Measurements from ENCODE around the gene KATNBL1.
"Not testable (repeated sequence)": the region's sequence is repeated elsewhere in the genome, so short reads cannot be mapped to it uniquely, and the experiment has no call there.

Gene KATNBL1

DNA sequence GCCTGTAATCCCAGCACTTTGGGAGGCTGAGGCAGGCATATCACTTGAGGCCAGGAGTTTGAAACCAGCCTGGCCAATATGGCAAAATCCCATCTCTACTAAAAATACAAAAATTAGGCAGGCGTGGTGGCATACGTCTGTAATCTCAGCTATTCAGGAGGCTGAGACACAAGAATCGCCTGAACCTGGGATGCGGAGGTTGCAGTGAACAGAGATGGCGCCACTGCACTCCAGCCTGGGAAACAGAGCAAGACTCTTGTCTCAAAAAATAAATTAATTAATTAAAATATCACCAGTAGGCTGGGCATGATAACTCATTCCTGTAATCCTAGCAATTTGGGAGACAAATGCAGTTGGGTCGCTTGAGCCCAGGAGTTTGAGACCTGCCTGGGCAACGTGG is 16.6 kb downstream of the KATNBL1 start:
- DNase-seq = not testable (repeated sequence)

DNA sequence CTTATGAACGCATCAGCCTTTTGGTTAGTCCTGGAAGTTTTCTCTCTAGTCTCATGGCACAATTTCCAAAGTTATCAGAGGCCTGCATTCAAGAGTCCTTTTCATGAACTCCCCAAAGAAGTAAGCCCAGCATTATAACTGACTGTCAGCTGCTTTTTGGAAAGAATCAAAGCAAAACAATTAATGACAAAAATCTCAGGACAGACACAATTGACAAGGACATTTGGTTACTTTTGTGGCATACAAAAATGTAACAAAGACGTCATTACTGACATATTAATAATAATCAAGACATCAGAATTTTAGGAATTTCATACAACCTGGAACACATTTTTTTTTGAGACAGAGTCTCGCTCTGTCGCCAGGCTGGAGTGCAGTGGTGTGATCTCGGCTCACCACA is 21.2 kb downstream of the KATNBL1 start:
- no peak for DNase-seq

DNA sequence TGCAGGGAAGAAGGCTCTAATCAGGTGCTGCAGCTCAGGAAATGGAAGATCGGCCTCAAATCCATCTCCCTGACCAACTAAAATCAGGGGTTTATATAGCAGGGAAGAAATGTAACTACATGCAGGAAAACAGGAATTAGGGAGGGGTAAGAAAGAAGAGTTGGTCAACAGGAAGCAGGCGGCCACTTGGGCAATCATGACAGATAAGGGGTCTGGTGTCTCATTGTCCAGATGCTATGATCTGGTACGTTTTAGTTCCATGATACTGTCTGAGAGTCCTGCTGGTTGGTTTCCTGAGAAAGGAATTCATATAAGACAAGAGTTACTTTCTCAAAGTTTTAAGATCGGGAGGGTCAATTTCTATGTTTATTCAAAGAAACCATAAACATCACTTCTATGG is 24.2 kb downstream of the KATNBL1 start:
- no peak for DNase-seq

DNA sequence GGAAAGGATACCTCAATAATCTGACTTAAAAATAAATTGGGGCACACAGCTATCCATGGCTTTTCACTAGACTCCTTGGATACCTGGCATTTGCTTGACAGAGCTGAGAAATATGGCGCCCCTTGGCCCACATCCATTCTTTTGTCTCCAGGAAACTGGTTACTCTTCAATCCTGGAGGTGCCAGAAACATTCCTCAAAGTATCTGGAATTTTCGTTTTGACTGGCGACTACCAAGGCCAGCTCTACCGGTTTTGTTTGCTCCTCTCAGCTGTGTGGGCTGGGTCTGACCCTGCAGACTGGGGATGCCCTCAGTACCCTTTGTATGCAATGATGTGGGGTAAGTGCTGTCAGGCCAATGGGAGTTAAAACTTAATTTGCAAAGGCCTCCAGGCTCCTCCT is 27.0 kb downstream of the KATNBL1 start:
- DNase-seq = no peak

DNA sequence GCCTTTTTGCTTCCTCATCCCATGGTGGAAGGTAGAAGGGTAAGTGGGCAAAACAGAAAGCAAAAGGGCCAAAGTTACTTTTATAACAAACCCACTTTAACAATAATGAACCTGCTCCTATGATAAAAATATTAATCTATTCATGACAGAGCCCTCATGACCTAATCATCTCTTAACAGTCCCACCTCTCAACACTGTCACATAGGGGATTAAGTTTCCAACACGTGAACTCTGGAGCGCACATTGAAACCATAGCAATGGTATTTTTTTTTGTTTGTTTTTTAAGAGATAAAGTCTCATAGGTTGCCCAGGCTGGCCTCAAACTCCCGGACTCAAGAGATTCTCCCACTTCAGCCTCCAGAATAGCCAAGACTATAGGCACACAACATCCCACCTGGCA is 30.7 kb downstream of the KATNBL1 start:
- no peak for DNase-seq

DNA sequence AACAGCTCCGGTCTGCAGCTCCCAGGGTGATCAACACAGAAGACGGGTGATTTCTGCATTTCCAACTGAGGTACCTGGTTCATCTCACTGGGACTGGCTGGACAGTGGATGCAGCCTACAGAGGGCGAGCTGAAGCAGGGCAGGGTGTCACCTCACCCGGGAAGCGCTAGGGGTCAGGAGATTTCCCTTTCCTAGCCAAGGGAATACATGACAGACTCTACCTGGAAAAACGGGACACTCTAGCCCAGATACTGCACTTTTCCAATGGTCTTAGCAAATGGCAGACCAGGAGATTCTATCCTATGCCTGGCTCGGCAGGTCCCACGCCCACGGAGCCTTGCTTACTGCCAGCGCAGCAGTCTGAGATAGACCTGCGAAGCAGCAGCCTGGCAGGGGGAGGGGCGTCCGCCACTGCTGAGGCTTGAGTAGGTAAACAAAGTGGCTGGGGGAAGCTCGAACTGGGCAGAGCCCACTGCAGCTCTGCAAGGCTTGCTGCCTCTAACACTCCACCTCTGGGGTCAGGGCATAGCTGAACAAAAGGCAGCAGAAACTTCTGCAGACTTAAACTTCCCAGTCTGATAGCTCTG is 43.8 kb downstream of the KATNBL1 start:
- DNase-seq = not testable (repeated sequence)

DNA sequence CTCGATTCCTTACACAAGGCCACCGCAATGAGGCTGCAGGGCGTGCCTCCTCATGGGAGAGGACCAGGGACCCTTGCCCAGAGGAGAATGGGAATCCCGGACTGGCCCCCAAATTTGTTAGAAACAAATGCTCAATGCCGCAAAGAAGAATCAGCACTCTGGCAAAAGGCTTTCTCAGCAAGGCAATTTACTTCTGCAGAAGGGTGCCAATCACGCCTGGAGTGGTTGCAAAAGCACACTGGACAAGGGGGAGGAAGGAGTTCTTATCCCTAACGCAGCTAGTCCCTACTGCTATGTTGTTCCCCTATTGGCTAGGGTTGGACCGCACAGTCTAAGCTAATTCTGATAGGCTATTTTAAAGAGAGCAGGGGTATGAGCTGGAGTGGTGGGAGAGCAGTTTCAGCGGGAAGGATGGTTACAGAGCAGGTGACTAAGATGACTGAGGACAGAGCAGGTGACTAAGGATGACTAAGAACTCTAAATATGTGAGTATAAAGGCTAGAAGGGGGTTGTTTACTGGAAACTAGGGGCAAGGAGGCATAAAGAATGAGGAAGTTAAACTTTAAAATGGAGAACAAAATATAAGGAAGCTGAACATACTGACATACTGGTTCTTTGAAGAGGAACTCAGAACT is 48.5 kb downstream of the KATNBL1 start:
- DNase-seq = no peak

DNA sequence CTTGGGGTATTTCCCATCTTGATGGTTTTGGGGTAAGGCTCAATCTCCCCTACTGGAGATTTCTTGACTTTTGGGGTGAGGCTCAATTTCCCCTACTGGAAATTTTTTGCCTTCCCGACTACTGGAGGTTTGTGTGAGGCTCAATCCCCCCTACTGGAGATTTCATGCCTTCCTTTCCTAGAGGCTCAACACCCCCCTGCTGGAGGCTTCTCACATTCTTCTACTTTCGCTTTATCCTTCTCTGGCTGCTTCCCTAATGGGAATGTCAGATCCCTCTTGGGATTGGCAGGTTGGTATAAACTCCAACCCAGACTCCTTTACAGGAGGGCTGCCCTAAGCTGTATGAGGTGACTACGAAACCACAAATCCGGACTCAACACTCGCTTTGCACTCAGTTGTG is 49.2 kb downstream of the KATNBL1 start:
- DNase-seq = no peak

DNA sequence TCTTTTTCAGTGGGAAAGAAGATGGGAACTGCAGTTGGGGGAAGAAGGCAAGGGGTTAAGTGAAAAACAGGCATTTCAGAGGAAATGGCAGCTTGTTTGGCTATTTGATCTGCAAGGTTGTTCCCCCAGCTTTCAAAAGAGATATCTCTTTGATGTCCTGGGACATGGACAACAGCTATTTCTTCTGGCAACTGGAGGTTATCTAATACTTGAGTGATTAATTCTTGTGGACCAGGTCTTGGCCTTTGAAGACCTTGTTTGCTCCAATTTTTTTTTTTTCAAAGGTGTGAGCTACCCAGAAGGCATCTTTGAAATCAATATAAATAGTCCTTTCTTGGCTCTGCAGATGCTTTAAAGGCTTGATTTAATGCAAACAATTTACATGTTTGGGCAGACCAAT is 51.5 kb downstream of the KATNBL1 start:
- no peak for DNase-seq

DNA sequence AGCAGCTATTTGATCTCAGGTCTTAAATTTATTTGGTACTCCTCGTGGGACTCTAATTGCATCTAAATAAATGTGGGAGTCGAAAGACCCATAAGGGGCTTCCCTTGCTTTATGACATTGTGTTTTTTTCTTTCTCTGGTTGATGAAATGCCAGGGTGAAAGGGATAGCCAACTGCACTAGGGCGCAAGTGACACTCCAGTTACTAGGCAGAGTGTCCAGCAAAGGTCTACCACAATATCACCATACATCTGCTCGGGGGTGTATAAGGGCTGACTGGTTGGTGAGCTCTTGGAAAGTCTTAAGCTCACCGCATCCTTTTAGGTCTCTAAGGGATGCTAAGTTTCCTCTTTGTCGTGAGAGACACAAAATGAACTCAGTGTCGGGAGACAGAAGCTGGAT is 54.0 kb downstream of the KATNBL1 start:
- DNase-seq = no peak

DNA sequence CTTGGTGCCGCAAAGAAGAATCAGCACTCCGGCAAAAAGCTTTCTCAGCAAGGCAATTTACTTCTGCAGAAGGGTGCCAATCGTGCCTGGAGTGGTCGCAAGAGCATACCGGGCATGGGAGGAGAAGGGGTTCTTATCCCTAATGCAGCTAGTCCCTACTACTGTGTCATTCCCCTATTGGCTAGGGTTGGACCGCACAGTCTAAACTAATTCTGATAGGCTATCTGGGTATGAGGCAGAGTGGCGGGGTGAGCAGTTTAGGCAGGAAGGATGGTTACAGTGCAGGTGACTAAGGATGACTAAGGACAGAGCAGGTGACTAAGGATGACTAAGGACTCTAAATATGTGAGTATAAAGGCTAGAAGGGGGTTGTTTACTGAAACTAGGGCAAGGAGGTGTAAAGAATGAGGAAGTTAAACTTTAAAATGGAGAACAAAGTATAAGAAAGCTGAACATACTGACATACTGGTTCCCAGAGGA is 55.1 kb downstream of the KATNBL1 start:
- DNase-seq = no peak

DNA sequence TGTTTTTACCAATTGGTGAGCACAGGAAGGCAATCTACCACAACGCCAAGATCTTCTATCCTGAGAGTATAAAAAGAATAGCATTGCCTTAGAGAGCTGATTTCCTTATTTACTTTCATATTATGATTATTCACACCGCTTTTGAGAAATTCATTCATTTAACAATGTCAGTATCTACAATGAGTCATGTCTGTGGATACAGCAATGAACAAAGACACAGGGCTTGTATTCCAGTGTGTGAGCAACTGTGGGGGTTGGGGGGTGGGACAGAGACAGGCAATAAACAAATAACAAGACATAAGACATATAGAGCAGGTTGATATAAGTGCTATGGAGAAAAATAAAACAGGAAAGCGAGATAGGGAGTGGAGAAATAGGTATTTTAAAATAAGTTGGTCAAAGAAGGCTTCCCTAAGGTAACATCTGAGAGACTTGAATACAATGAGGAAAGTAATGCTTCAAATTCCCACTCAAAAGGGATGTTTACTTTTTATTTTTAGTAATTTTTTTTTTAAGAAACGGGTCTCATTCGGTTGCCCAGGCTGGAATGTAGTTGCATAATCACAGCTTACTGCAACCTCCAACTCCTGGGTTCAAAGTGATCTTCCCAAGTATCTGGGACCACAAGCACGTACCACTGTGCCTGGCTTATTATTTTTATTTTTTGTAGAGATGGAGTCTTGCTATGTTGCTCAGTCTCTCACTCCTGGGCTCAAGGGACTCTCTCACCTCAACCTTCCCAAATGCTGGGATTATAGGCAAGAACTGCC is 62.3 kb downstream of the KATNBL1 start:
- no peak for DNase-seq

DNA sequence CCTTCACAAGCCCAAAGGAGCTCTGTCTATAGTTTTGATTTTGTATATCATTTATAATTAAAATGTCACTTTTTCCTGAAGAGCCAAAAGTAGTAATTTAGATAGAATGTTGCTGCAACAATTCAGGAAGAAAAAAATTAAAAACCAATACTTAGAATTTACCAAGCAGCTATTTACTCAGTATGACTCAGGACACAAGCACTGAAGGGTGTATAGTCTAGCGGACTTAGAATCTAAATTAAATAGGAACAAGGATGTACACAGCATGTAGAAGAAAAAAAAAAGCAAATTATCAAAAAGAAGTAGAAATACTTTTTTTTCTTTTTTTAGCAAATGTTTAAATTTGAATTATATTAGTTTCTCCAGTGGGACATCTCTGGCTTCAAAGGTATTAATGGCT is 76.4 kb downstream of the KATNBL1 start:
- DNase-seq = no peak

DNA sequence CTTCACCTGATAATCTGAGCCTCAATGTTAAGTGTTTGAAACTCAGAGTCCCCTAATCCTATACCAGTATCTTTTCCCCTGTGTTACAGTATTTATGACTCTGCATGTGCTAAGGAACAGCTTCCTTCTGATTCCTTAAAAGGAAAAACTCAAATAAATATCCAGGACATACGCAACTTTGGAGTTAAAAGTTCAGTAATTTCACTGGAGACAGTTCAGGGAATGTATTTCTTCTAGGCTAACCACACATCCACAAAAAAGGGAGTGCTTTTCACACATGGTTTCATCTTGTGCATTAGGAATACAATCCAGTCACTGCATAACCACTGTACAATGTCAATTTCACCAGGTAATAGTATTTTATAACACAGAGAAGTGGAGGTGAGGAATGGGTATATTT is 77.0 kb downstream of the KATNBL1 start:
- no peak for DNase-seq

DNA sequence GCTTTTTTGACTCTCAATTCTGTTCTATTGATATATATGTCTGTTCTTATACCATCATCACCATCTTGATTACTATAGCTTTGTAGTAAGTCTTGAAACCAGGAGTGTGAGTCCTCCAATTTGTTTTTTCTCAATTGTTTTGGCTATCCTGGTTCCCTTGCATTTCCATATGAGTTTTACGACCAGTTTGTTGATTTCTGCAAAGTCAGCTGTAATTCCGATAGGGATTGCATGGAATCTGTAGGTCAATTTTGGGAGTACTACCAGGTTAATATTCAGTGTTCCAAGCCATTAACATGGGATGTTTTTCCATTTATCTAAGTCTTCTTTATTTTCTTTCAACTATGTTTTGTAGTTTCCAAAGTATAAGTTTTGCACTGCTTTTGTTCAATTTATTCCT is 81.0 kb downstream of the KATNBL1 start:
- no peak for DNase-seq

DNA sequence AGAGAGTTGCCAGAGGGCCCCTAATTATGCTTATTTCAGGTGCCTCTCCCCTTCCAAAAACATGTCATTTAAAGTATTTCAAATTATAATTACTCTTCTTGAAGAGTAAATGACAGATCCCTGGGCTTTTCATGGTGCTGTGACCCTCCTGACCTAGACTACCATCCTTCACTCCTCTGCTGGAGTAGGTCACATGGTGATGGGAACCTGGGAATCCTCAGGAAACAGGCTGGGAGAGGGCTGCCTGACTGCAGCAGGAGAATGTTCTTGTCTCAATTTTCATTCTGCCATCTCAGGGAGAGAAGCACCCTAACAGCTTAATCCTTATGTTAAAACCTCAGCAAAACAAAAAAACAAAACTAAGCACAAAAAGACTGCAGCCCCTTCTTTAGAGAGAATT is 83.4 kb downstream of the KATNBL1 start:
- DNase-seq = no peak

DNA sequence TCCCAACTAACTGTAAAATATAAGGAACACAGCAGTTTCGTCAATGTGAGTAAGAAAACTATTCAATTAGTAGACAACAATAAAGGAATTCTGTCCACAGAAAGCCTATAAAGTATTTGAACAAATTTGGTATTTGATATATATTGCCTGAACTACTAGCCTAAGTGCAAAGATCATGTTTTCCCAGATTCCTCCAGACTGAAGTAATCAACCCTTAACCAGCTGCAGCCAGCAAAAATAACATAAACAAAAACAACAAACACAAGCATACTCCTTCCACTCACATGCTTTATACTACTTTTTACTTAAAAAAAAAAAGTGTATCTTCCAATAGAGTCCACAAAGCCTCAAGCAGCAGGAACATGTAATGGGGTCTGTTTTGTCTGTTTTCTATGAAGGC is 84.0 kb downstream of the KATNBL1 start:
- no peak for DNase-seq

DNA sequence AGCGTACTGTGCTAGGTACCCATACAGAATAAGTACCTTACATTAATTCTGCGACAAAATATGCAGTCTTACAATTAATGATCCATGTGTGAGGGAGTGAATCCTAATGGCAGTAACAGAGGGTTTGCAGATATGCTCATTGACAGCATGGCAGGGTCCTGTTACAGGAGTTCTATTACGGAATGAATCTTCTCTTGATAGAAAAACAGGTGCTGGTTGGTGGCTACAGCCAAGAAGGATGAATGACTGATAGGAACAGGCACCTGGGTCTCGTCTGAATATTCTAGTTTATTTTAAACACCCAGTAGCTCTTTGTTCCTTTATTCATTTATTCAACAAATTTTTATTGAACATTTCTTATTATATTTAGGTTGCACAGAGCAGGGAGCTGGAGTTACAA is 85.2 kb downstream of the KATNBL1 start:
- DNase-seq = no peak

DNA sequence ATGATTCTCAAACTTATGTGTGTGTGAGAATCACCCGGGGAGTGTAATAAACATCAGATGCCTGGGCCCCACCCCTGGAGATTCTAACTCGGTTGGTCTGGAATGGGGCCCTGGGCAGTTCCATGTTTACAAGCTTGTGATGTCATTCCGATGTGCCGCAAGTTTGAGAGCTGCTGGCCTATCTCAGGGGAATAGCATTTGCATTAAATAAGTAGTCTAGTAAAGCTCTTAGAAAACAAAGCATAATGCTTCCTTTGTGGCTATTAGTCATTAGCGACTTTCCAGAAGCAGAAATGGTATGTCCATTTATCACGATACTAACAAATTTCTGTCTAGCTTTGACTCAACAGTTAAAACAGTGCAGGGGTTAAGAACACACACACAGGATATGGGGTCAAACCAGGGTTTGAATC is 87.1 kb downstream of the KATNBL1 start:
- DNase-seq = no peak

DNA sequence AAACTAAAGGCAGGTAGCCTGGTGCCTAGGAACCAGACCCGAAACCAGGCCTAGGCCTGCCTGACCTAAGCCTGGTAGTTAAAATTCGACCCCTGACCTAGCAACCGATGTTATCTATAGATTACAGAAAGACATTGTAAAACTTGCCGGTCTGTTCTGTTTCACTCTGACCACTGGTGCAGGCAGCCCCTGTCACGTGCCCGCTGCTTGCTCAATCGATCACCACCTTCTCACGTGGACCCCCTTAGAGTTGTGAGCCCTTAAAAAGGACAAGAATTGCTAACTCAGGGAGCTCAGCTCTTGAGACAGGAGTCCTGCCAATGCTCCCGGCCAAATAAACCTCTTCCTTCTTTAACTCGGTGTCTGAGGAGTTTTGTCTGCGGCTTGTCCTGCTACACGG is 88.1 kb downstream of the KATNBL1 start:
- DNase-seq = not testable (repeated sequence)

DNA sequence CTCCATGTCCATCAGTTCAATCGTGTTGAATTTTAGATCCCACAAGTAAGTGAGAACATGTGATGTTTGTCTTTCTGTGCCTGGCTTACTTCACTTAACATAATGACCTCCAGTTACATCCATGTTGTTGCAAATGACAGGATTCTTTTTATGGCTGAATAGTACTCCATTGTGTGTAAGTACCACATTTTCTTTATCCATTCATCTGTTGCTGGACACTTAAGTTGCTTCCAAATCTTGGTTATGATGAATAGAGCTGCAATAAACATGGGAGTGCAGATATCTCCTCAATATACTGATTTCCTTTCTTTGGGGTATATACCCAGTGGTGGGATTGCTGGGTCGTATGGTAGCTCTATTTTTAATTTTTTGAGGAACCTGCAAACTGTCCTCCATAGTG is 89.5 kb downstream of the KATNBL1 start:
- DNase-seq = not testable (repeated sequence)

DNA sequence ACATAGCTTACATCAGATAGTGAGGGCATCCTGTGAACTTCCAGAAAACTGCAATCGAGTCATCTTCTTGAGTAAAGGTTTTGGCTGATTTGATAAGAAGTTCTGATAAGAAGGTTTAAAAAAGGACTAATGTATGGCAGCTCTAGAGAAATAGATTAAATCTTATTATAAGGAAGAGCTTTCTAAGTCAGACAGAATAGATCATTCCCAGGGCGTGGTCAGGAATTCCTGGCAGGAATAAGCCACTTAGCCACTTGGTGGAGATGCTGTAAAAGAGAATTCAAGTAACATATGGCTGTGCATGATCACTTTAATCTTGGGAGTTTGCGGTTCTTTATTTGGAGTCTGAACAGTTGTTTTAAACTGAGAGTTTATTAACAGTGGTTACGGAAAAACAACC is 90.6 kb downstream of the KATNBL1 start:
- DNase-seq = no peak

DNA sequence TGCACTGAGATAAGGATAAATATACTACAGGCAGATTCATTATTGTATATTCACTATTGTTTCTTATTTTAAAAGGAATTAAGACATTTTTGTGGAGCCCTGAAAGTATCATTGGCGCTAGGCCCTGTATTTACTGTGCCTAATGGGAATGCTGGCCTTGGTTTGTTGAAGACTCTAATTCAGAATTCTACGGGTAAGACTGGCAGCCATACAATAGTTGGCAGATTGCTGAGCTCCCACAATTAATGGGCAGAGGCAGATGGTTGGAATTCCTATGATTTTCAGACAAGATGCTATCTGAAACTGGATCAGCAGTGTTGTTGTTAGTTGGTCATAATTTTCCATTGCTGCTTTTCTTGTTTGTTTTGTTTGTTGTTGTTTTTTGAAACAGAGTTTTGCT is 93.3 kb downstream of the KATNBL1 start:
- DNase-seq = no peak

DNA sequence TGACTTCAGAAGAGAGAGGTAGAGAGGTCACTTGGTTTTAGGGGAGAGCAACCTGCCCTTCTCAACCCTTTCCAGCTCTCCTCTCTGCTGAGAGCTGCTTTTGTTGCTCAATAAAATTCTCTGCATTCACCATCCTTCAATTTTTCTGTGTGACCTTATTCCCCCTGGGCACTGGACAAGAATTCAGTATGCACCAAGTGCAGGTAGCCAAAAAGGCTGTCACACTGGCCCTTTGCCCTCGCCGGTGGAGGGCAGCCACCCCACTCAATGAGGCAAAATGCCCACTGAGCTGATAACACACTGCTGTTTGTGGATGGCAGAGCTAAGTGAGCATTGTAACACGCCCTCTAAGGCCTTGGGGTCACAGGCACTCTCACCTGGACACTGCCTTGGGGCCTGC is 95.2 kb downstream of the KATNBL1 start:
- no peak for DNase-seq
